KMS-11 (cell line): ENCODE results near the gene SLC49A3.

ENCODE experiments used
- H2AFZ ChIP-seq: fragments of 200-600 bp; sonication (generic); 2 replicates; pipeline ENCODE4 v1.6.1; 2016; ENCODE audit warnings: antibody characterized with exemption, mixed run types, low read depth
- H3K27ac ChIP-seq: fragments of 200-600 bp; sonication (generic); 2 replicates; pipeline ENCODE4 v1.6.1; 2016; ENCODE audit warnings: mild to moderate bottlenecking, mixed run types
- H3K27me3 ChIP-seq: fragments of 200-600 bp; sonication (generic); 2 replicates; pipeline ENCODE4 v1.6.1; 2017; ENCODE audit warnings: mild to moderate bottlenecking, low read depth, mixed run types, moderate library complexity; ENCODE audit not compliant: insufficient read depth
- H3K36me3 ChIP-seq: fragments of 200-600 bp; sonication (generic); 2 replicates; pipeline ENCODE4 v1.6.1; 2017; ENCODE audit warnings: mild to moderate bottlenecking, mixed run types; ENCODE audit not compliant: insufficient read depth
- H3K4me1 ChIP-seq: fragments of 200-600 bp; sonication (generic); 2 replicates; pipeline ENCODE4 v1.6.1; 2016; ENCODE audit warnings: mild to moderate bottlenecking, low read depth, mixed run types; ENCODE audit not compliant: poor library complexity, severe bottlenecking
- H3K4me2 ChIP-seq: fragments of 200-600 bp; sonication (generic); 2 replicates; pipeline ENCODE4 v1.7.0; 2016; ENCODE audit warnings: mild to moderate bottlenecking, mixed run types
- H3K4me3 ChIP-seq: fragments of 200-600 bp; sonication (generic); IDR thresholded peaks from 2 replicates; pipeline ENCODE4 v1.6.1; 2017; ENCODE audit warnings: low read depth, low read length, mixed read lengths; ENCODE audit not compliant: insufficient read depth
- H3K79me2 ChIP-seq: fragments of 200-600 bp; sonication (generic); 2 replicates; pipeline ENCODE4 v1.6.1; 2016; ENCODE audit warnings: low read depth, mixed run types; ENCODE audit not compliant: insufficient read depth
- H3K9ac ChIP-seq: fragments of 200-600 bp; sonication (generic); 2 replicates; pipeline ENCODE4 v1.6.1; 2016; ENCODE audit warnings: mild to moderate bottlenecking, mixed run types
- H4K20me1 ChIP-seq: fragments of 200-600 bp; sonication (generic); 2 replicates; pipeline ENCODE4 v1.6.1; 2016; ENCODE audit warnings: mild to moderate bottlenecking, mixed run types; ENCODE audit not compliant: insufficient read depth
- CTCF ChIP-seq: fragments of 200-600 bp; sonication (generic); conservative IDR thresholded peaks from 2 replicates; pipeline ENCODE4 v1.6.1; 2017; ENCODE audit warnings: low read depth, mild to moderate bottlenecking, antibody characterized with exemption, low read length, moderate library complexity, mixed read lengths

SLC49A3 gene

GRCh38 chr4:680091-680490 is 8.9 kb downstream of the SLC49A3 start:
- H3K4me3 ChIP-seq: no peak overlapping the region
- TF ChIP-seq CTCF: no peak
- peaks cover 3% of the 10 kb centered on the region for H3K4me1 ChIP-seq
- no peaks in the 10 kb centered on the region for H3K36me3 ChIP-seq
- no peaks in the 10 kb centered on the region for H4K20me1 ChIP-seq
- H3K27me3 ChIP-seq: no peaks in the 10 kb centered on the region
- no peak overlapping the region for H3K4me2 ChIP-seq
- no peak overlapping the region for H3K27ac ChIP-seq
- H3K9ac ChIP-seq: no peak overlapping the region
- H3K79me2 ChIP-seq: no peaks in the 10 kb centered on the region
- H2AFZ ChIP-seq: no peak overlapping the region

GRCh38 chr4:679629-680028 is 9.3 kb downstream of the SLC49A3 start:
- Histone ChIP-seq H3K36me3 (no peaks in the 10 kb centered on the region), H3K79me2 (no peaks in the 10 kb centered on the region), H3K9ac (no peak overlapping the region), H3K4me3 (no peak overlapping the region), H3K4me2 (no peak overlapping the region), H3K4me1 (peaks cover 3% of the 10 kb centered on the region), H2AFZ (no peak overlapping the region), H3K27me3 (no peaks in the 10 kb centered on the region), H3K27ac (no peak overlapping the region), H4K20me1 (no peaks in the 10 kb centered on the region)
- no peak for TF ChIP-seq CTCF

- Histone ChIP-seq H3K9ac (no peak overlapping the region), H3K36me3 (no peaks in the 10 kb centered on the region), H3K4me2 (no peak overlapping the region), H3K27ac (no peak overlapping the region), H4K20me1 (no peaks in the 10 kb centered on the region), H3K79me2 (no peaks in the 10 kb centered on the region), H3K4me3 (no peak overlapping the region), H3K4me1 (peaks cover 3% of the 10 kb centered on the region), H3K27me3 (no peaks in the 10 kb centered on the region), H2AFZ (no peak overlapping the region)
- no peak for TF ChIP-seq CTCF
These were observed 9.9 kb downstream of the SLC49A3 start for GRCh38 chr4:679104-679481.

- H3K79me2 ChIP-seq: no peaks in the 10 kb centered on the region
- no peaks in the 10 kb centered on the region for H3K27me3 ChIP-seq
- H3K4me2 ChIP-seq: no peak overlapping the region
- H3K4me3 ChIP-seq: no peak overlapping the region
- H3K9ac ChIP-seq: no peak overlapping the region
- no peaks in the 10 kb centered on the region for H3K36me3 ChIP-seq
- H3K4me1 ChIP-seq: peaks cover 3% of the 10 kb centered on the region
- no peak overlapping the region for H3K27ac ChIP-seq
- no peak for TF ChIP-seq CTCF
- H4K20me1 ChIP-seq: no peaks in the 10 kb centered on the region
- no peak overlapping the region for H2AFZ ChIP-seq
These were observed 10.4 kb downstream of the SLC49A3 start for GRCh38 chr4:678331-679103.
